NCI-H1092 treated with DMSO at 0.1 percent for 48 hours (cell line): ENCODE data around the gene RAB30.
"Not testable (repeated sequence)": the region's sequence is repeated elsewhere in the genome, so short reads cannot be mapped to it uniquely, and the experiment has no call there.

Source experiments
- DNase-seq: peaks from one replicate; lab custom pipeline; 2025; lab: John Stamatoyannopoulos, UW

RAB30 gene

DNA sequence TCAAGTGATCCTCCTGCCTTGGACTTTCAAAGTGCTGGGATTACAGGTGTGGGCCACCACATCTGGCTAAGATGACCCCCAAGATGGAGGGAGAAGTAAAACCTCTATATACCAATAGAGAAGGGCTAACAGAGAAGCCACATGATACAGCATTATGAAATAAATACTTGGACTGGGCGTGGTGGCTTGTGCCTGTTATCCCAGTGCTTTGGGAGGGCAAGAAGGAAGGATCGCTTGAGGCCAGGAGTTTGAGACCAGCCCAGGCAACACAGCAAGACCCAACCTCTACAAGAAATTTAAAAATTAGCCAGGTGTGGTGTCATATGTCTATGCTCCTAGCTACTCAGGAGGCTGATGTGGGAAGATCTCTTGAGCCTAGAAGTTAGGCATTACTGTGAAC, 61.7 kb downstream of the RAB30 start:
- DNase-seq = no peak

- DNase-seq = not testable (repeated sequence)
Measured at GRCh38 chr11:83009136-83009535, 62.6 kb downstream of the RAB30 start.

DNA sequence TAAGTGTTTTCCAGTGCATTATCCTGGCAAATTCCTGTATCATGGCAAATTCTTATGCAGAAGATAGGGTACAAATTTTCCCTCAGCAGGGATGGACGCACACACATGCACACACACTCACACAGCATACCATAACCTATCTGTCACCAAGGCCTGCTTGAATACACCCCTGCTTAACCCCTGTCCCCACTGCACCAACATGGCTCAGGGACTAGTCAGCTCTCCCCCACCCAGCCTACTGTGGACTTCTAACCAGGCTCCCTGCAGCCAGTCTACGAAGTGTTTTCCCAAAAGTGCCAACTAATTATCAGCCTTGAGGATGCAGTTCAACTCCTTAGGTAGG, 63.1 kb downstream of the RAB30 start:
- no peak for DNase-seq

- DNase-seq = no peak
Measured at GRCh38 chr11:83007909-83008580, 63.7 kb downstream of the RAB30 start.

- DNase-seq = no peak
Measured at GRCh38 chr11:83007477-83007876, 64.2 kb downstream of the RAB30 start.

DNA sequence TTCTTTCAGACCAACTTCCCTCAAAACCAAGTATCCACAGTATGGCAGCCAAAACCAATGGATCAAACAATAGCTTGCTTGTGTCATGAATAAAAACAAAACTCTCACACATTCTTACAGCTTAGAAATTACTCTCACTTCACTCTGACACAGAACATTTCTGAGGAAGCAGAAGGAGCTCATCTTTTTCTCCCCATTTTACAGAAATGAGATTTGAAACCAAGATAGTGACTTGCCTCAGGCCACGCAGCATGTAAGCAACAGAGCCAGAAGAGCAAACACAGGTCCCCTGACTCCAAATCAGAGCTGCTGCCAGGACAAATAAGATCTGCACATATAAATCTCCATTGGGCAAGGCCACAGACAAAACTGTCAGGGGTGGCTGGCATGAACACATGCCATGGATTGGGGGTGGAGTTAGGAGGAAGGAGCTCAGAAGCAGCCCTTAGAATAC, 64.8 kb downstream of the RAB30 start:
- peak; percentile 10 for DNase-seq

GRCh38 chr11:83004746-83005556, 66.7 kb downstream of the RAB30 start:
- DNase-seq = no peak

DNA sequence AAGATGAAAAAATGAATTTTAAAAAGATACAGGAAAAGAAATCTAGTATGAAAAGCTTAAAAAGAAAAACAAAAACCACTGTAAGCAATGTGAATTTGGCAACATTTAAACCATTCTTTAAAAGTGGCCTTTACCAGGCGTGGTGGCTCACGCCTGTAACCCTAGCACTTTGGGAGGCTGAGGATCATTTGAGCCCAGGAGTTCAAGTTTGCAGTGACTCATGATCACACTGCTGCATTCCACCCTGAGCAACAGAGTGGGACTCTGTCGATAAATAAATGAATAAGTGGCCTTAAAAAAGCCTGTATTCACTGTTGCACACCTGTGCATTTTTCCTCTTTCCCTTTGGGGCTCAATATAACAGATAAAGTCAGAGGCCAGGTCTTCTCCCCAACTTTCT, 69.2 kb downstream of the RAB30 start:
- no peak for DNase-seq

GRCh38 chr11:83002053-83002452, 69.6 kb downstream of the RAB30 start:
- DNase-seq = no peak

DNA sequence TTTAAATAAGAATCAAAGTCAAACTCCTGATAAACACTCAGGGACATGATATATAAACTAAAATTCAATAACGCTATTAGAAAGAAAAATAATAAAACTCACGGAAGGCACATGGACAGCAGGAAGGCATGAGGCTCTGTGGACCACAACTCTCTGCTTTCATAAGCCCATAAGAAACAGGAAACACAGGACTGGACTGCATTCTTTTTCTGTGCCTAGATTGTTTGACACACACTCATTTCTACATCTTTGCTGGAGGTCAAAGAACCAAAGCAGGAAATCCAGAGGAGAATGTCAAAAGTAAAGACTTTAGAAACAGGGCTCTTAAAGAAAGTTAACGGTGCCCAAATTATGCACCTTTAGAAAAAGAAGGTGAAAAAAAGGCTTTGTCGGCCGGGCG, 71.3 kb downstream of the RAB30 start:
- DNase-seq = no peak

GRCh38 chr11:82999232-82999631, 72.5 kb downstream of the RAB30 start:
- no peak for DNase-seq

GRCh38 chr11:82998697-82999096, 73.0 kb downstream of the RAB30 start:
- no peak for DNase-seq

DNA sequence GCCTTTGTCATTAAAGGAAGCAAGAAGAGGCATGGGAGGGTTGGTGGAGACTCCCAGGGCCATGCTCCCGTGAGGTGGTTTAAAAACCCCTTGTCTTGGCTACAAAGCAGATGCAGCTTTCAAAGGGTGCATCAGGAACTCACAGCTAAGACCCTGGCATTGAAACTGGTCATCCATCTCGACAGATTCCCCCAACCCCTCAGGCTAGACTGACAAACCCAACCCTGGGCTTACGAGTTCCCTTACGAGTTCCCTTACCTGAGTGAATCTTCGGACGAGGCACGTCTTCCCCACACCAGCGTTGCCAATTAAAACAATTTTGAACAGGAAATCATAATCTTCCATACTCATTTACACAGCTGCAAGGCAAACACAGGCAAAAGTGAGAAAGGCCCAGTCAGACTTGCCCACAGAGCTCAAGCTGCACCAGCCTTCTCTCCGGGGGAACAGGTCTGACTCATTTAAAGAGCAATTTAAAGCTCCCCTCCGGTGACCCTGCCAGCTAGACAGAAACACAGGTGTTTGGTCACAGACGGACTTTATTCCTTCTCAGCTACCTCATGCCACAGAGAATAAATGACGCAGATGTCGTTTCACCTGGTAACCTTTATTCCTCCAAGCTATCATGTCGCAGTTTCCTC, 74.6 kb downstream of the RAB30 start:
- DNase-seq = no peak

- no peak for DNase-seq
Measured at GRCh38 chr11:82995754-82996398, 75.8 kb downstream of the RAB30 start.

- no peak for DNase-seq
Measured at GRCh38 chr11:82995235-82995634, 76.5 kb downstream of the RAB30 start.

GRCh38 chr11:82994604-82995230, 77.0 kb downstream of the RAB30 start:
- DNase-seq = no peak

DNA sequence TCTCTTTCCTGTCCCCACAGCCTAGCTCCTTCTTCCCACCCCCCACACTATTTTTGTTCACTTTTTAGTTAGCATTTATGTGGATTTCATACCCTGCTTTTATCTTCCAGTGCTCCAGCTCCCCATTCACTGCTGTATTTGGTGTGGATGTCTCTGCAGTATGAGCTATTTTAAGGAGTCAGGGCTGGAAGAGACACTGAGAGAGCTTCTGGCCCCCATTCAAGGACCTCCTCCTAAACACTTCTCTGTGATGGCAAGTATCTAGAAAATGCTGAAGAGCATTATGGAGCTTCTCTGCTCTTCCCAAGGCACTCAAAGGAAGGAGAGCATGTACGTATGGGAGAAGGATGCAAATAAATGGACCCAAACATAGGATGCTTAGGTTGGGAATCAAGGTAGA, 79.5 kb downstream of the RAB30 start:
- no peak for DNase-seq

- DNase-seq = no peak
Measured at GRCh38 chr11:82989628-82990404, 81.9 kb downstream of the RAB30 start.

GRCh38 chr11:82988936-82989627, 82.6 kb downstream of the RAB30 start:
- DNase-seq = no peak

DNA sequence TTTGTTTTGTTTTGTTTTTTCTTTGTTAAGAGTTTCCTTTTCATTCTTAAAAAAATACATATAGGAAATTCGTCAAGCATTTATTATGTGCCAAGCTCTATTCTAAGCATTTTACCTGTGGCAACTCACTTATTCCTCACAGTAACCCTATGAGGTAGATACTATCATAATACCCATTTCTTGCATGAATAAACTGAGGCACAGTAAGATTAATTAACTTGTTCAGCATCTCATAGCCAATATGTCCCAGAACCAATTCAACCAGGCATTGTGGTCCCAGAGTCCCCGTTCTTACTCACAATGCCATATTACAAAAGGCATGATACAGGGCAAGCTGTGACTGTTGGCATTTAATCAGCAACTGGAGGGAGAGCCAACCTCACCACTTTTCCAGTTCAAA, 83.7 kb downstream of the RAB30 start:
- no peak for DNase-seq

DNA sequence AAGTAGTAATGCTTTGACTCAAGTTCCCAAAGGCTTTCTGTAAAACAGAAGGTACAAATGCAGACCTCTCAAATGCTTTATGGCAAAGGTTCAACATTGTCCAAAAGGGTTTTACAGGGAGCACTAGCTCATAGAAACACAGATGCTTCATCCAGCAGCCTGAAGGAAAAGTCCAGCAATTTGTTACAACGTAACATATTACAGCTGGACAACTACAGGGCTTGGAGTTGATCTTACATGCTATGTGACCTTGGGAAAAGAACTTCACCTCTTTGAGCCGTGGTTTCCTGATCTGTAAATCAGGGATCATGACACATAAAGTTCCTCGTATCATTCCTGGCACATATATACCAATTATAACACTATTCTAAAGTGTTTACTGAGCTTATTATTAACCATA, 85.3 kb downstream of the RAB30 start:
- no peak for DNase-seq
